GM19193 (cell line): ENCODE data around the gene SERPINB10.

Experiments used
- POLR2A ChIP-seq: IDR thresholded peaks from 4 replicates; pipeline ENCODE4 v1.6.1; 2011; ENCODE audit not compliant: insufficient read depth, insufficient read length; ENCODE audit errors: extremely low read depth

Gene SERPINB10

GRCh38 chr18:63888470-63889190, 19.1 kb upstream of the SERPINB10 start:
- TF ChIP-seq POLR2A, result no peak

- TF ChIP-seq POLR2A, result no peak
Observed at GRCh38 chr18:63889626-63890025, 18.1 kb upstream of the SERPINB10 start.

DNA sequence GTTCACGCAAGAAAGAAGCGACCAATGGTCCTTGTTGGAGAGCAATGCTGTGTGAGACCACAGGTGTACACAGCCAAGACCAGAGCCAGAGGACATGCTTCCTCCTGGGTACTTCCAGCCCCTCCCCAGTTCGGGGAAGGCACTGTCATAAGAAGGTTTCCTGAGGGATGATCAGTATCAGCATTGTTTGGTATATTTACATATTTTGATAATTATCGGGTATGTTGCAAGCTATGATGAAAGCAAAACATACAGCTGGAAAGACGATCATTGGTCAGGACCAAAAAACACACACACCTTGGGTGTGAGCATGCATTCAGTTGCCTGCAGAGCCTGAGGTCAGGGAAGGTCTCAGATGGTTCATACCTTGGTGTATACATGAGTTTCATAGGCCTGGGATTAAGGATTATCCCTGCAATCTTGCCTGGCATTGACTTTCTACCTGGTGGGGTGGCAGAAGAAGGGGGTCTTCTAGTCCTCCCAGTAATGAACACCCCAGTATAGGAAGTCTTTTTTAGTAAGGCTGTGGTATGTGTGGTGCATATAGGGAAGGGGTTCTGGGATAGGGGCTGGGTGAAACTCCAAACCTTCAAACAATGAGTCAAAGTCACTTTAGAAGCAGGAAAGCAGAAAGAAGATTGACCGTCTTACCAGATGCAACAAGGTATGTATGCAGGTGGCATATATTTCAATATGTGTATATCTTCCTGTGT, 17.4 kb upstream of the SERPINB10 start:
- no peak for TF ChIP-seq POLR2A

DNA sequence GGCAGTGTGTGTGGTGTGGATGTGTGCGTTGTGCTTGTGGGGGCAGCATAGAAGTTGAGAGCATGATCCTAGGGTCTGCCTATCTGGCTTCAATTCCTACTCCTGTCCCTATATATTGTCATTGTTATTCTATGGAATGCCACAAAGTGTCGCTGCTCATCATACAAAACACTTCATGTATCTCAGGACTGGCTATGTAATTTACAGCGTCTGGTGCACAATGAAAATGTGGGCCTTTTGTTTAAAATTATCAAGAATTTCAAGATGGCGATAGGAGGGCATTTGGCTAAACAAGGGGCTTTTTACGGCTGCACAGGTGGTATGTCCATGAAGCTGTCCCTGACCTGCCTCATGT, 16.8 kb upstream of the SERPINB10 start:
- no peak for TF ChIP-seq POLR2A

- TF ChIP-seq POLR2A, result no peak
Observed at GRCh38 chr18:63892566-63892965, 15.2 kb upstream of the SERPINB10 start.

DNA sequence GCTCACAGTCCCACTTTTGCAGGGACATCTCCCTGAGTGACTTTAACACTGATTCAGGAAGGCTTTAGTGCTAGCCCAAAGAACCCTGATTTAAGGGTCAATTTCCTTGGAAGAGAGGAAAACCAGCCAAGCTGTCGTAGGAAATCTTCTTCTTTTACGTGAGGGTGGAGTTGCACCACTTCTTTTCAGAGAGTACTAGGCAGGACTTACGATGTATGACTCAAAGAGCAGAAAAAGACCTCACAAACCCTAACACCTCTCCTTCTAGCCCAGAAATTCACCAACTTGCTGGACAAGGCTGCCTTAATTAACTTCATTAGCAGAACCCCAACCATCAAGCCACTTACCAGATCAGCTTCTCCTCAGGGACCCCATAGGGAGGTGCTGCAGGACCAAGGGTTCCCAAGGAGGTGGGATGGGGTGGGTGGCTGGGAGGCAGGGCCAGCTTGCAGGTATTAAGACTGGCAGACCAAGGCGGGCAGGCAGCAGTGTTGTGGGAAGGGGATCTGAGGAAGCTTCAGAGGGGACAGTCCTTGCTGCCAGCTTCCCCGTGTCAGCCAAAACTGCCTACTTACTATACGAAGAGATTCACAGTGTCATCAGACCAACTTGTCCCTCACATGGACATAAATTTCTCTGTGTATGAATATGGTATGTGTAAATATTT, 13.5 kb upstream of the SERPINB10 start:
- no peak for TF ChIP-seq POLR2A

GRCh38 chr18:63895190-63895589, 12.6 kb upstream of the SERPINB10 start:
- no peak for TF ChIP-seq POLR2A

DNA sequence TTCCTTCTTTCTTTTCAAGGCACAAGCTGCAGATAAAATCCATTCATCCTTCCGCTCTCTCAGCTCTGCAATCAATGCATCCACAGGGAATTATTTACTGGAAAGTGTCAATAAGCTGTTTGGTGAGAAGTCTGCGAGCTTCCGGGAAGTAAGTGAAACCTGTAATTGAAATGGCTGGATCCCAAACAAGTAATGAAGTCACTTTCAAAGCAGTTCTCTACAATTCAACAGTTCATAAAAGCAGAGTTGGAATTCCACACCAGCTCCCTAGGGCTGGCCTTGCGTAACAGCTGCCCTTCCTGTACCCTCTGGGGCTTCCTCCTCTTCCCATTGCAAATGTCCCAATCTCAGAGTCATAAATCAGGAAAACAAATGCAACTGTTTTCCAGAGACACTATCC, 10.7 kb upstream of the SERPINB10 start:
- TF ChIP-seq POLR2A, result no peak

- TF ChIP-seq POLR2A, result no peak
Observed at GRCh38 chr18:63899206-63899605, 8.6 kb upstream of the SERPINB10 start.

DNA sequence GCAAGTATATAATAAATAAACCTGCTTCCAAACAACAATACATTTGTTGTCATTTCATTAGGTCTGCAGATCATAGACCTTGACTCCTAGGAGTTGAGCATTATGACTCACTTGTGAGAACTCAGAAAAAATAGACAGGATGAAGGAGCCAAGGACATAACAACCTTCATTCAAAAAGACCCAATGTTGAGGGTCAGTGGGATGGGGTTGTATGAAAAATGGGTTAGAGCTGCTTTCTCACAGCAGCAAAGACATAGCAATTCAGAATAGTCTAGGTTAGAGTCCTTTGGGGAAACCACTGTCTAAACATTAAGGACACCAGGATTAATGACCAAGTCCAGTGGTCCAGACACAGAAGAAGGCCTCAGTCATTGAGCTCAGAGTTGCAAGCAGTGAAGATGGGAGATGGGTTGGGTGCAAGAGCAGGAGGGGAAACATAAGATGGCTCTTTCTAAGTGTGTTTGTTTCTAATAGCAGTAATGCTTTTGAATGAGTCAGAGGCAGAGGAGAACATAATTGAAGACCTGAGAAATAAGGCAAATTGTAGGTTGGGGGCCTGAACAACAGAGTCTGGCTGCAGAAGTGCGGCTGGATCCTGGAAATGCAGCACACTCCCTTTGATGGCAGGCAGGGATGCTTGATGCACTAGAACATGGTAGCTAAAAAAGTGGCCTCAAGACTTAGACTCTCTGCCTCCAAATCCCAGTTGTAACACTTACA, 3.7 kb upstream of the SERPINB10 start:
- TF ChIP-seq POLR2A, result no peak

- no peak for TF ChIP-seq POLR2A
Observed at GRCh38 chr18:63904694-63905093, 3.1 kb upstream of the SERPINB10 start.

GRCh38 chr18:63905361-63905760, 2.4 kb upstream of the SERPINB10 start:
- no peak for TF ChIP-seq POLR2A

GRCh38 chr18:63906056-63906455, 1.7 kb upstream of the SERPINB10 start:
- TF ChIP-seq POLR2A, result no peak

DNA sequence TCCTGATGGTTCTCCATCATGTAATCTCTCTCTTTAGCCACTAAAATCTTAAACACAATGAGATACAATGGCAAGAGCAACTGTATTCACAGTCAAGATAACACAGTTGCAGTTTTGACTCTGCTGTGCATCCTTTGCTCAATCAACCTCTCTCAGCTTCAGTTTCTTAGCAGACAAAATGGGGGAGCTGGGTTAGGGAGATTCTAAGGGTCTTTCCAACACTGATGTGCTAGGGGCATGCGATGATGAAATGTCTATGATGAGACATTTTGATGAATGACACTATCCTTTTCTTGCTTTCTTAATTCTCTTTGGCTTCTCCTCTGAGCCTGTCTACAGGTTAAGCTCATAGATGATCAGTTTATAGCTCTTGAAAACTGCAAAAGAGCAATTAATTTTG, 1.1 kb downstream of the SERPINB10 start:
- TF ChIP-seq POLR2A, result no peak

DNA sequence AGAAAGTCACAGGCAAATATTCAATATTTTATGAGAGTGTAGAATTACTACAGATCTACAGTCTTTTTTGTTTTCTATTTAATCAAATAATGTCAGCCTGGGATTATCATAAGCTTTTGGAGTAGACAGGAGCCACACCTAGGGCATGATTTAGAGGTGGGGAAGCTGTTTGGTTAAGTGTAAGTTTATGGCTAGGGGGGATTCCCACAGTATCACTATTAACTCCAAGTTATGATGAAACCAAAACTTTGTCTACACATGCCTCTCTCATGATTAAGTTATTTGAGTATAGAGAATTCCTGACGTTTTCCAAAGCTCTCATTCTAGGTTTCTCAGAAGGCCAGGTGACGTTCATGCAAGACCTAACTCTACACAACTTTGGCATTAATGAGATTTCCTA, 2.1 kb downstream of the SERPINB10 start:
- no peak for TF ChIP-seq POLR2A

GRCh38 chr18:63917817-63918216, 10.1 kb downstream of the SERPINB10 start:
- TF ChIP-seq POLR2A, result no peak

- no peak for TF ChIP-seq POLR2A
Observed at GRCh38 chr18:63922049-63922448, 14.3 kb downstream of the SERPINB10 start.
